MCF 10A (cell line): ENCODE measurements around the gene GSG1L. TPM values are rescaled to one million over a fixed set of nuclear protein-coding genes. Genes with fewer than 3 reads are reported as not detected.

Source experiments
- BruUV-seq: library from RNA; stranded (reverse); fragments of 400-500 nt; replicated peaks from 2 replicates; lab custom pipeline; 2021; lab: Mats Ljungman, UMichigan
- CTCF ChIA-PET: fragments of 300-600 bp; sonication (Branson Sonifier 250); formaldehyde crosslinking; extraction: SDS; loops from one replicate; lab custom pipeline; 2021; ENCODE audit warnings: antibody characterized with exemption, inconsistent platforms; lab: Yijun Ruan, JAX
- POLR2A ChIA-PET: fragments of 300-600, 350-650 bp; sonication (Branson Sonifier 250); formaldehyde crosslinking; extraction: SDS; loops from one replicate; lab custom pipeline; 2020; ENCODE audit warnings: antibody characterized with exemption, inconsistent platforms; lab: Yijun Ruan, JAX
- DNase-seq: peaks from one replicate; pipeline ENCODE4 v3.0.0-alpha.2; 2018; ENCODE audit not compliant: unreplicated experiment
- H3K27ac Mint-ChIP-seq: one replicate; pipeline ENCODE4 v1.8.0; 2022; ENCODE audit warnings: mild to moderate bottlenecking, low read depth, mixed read lengths; ENCODE audit not compliant: unreplicated experiment
- H3K27me3 Mint-ChIP-seq: one replicate; pipeline ENCODE4 v1.8.0; 2022; ENCODE audit warnings: mixed read lengths; ENCODE audit not compliant: insufficient read depth, unreplicated experiment
- H3K36me3 Mint-ChIP-seq: one replicate; pipeline ENCODE4 v1.8.0; 2022; ENCODE audit warnings: mild to moderate bottlenecking, moderate library complexity, mixed read lengths; ENCODE audit not compliant: insufficient read depth, unreplicated experiment
- H3K4me1 Mint-ChIP-seq: one replicate; pipeline ENCODE4 v1.8.0; 2022; ENCODE audit warnings: mixed read lengths; ENCODE audit not compliant: insufficient read depth, unreplicated experiment
- H3K4me3 Mint-ChIP-seq: one replicate; pipeline ENCODE4 v1.8.0; 2022; ENCODE audit warnings: mild to moderate bottlenecking, moderate library complexity, mixed read lengths; ENCODE audit not compliant: unreplicated experiment
- H3K9me3 Mint-ChIP-seq: one replicate; pipeline ENCODE4 v1.8.0; 2022; ENCODE audit warnings: mixed read lengths; ENCODE audit not compliant: unreplicated experiment
- CTCF ChIP-seq: fragments of 200-600 bp; IDR thresholded peaks from one replicate; pipeline ENCODE4 v1.8.0; 2022; ENCODE audit warnings: antibody characterized with exemption, mild to moderate bottlenecking; ENCODE audit not compliant: unreplicated experiment
- intact Hi-C: fragments of 100-400 bp; cut with micrococcal nuclease; formaldehyde crosslinking; loops from 2 replicates; pipeline ENCODE4 v1.14.1; 2022
- total RNA-seq: library from RNA; stranded (reverse); gene quantifications from 2 replicates; pipeline ENCODE4 v1.2.3, GENCODE V29; 2022

The GSG1L gene
- total RNA-seq, 1 experiment from 2014 or later = not detected

DNA sequence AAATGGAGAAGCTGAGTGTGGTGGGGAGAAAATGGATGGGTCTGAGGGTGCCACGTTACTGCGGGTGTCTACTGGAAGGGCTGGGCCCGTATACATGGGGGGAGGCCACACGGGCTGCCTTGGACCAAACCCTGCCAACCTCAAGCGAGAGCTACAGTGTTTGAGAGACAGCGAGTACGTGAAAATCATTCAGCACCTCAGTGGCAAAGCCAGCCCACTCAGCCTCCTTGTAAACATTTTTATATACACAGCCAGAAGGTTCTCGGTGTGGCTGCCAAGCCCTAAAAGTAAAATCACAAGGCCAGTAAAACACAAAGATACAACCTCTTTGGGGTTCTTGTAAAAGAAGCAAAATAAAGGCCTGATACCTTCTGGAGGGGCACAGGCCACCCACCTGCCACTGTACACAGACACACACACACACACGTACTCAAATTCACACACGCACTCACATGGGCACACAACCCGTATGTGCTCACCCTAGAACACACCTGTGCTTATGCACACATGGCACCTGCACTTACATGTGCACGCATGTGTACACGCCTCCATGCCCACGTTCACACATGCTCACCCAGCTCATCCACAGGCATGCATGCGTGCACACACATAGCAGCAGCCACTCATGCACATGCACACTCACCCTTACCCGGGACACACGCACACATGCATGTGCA, 102.8 kb downstream of the GSG1L start:
- no peak for DNase-seq

GRCh38 chr16:27959914-27960313, 103.6 kb downstream of the GSG1L start:
- peaks cover 18% of the 10 kb centered on the region for H3K9me3 Mint-ChIP-seq
- no peaks in the 10 kb centered on the region for H3K36me3 Mint-ChIP-seq
- TF ChIP-seq CTCF = no peak
- H3K27me3 Mint-ChIP-seq = peaks cover 20% of the 10 kb centered on the region
- intact Hi-C loops = no loop called here
- H3K4me1 Mint-ChIP-seq = no peaks in the 10 kb centered on the region
- no peak for DNase-seq
- CTCF ChIA-PET = interaction anchor here (1.4 to 2.2 kb wide), 2 partner anchors 14 to 111 kb away, joined by 3 to 8 read pairs; no protein-coding TSS in a partner anchor
- H3K4me3 Mint-ChIP-seq = no peak overlapping the region
- no peak overlapping the region for H3K27ac Mint-ChIP-seq
- BruUV-seq = no TSS peak
- POLR2A ChIA-PET = no interaction called here

More for the DNA sequence above, 102.8 kb downstream of the GSG1L start:
- intact Hi-C loops = no loop called here
- BruUV-seq = no TSS peak
- no peak overlapping the region for H3K4me3 Mint-ChIP-seq
- no peaks in the 10 kb centered on the region for H3K4me1 Mint-ChIP-seq
- CTCF ChIA-PET = interaction anchor here (1.4 to 2.2 kb wide), 3 partner anchors 13 to 111 kb away, joined by 3 to 8 read pairs (median 6); no protein-coding TSS in a partner anchor
- no peak overlapping the region for H3K27ac Mint-ChIP-seq
- no peak for TF ChIP-seq CTCF
- peaks cover 28% of the 10 kb centered on the region for H3K27me3 Mint-ChIP-seq
- no peaks in the 10 kb centered on the region for H3K36me3 Mint-ChIP-seq
- POLR2A ChIA-PET = no interaction called here
- peaks cover 10% of the 10 kb centered on the region for H3K9me3 Mint-ChIP-seq

- peaks cover 22% of the 10 kb centered on the region for H3K9me3 Mint-ChIP-seq
- POLR2A ChIA-PET = interaction anchor here (0.6 kb wide), 1 partner anchor 9 kb away, joined by 3 read pairs; no protein-coding TSS in a partner anchor
- H3K27me3 Mint-ChIP-seq = peaks cover 36% of the 10 kb centered on the region
- no peak overlapping the region for H3K27ac Mint-ChIP-seq
- no TSS peak for BruUV-seq
- H3K36me3 Mint-ChIP-seq = no peaks in the 10 kb centered on the region
- TF ChIP-seq CTCF = no peak
- intact Hi-C loops = no loop called here
- CTCF ChIA-PET = interaction anchor here (0.9 kb wide), 1 partner anchor 117 kb away, joined by 4 read pairs; no protein-coding TSS in a partner anchor
- no peak overlapping the region for H3K4me3 Mint-ChIP-seq
- no peaks in the 10 kb centered on the region for H3K4me1 Mint-ChIP-seq
- no peak for DNase-seq
Observed at GRCh38 chr16:27954191-27954590, 109.3 kb downstream of the GSG1L start.

GRCh38 chr16:27952811-27953210, 110.7 kb downstream of the GSG1L start:
- DNase-seq = no peak
- Mint-ChIP-seq H3K4me3 (no peak overlapping the region), H3K36me3 (no peaks in the 10 kb centered on the region), H3K27ac (no peak overlapping the region), H3K4me1 (no peaks in the 10 kb centered on the region), H3K9me3 (peaks cover 20% of the 10 kb centered on the region), H3K27me3 (peaks cover 36% of the 10 kb centered on the region)
- ChIA-PET POLR2A (no interaction called here), CTCF (interaction anchor here (0.5 to 1.1 kb wide), 2 partner anchors 19 kb away, joined by 3 to 4 read pairs; no protein-coding TSS in a partner anchor)
- intact Hi-C loops = no loop called here
- no TSS peak for BruUV-seq
- TF ChIP-seq CTCF = no peak
